ENCODE results near the gene DGKH.

- TF ChIP-seq CTCF (IDR thresholded peaks at IDR 0.05), result no peak
- TF ChIP-seq POLR2A (IDR thresholded peaks at IDR 0.05), result no peak
These were observed 88.1 kb downstream of the DGKH start for GRCh38 chr13:42136518-42136917.
